Measurements from ENCODE around the gene RYK.

DNA sequence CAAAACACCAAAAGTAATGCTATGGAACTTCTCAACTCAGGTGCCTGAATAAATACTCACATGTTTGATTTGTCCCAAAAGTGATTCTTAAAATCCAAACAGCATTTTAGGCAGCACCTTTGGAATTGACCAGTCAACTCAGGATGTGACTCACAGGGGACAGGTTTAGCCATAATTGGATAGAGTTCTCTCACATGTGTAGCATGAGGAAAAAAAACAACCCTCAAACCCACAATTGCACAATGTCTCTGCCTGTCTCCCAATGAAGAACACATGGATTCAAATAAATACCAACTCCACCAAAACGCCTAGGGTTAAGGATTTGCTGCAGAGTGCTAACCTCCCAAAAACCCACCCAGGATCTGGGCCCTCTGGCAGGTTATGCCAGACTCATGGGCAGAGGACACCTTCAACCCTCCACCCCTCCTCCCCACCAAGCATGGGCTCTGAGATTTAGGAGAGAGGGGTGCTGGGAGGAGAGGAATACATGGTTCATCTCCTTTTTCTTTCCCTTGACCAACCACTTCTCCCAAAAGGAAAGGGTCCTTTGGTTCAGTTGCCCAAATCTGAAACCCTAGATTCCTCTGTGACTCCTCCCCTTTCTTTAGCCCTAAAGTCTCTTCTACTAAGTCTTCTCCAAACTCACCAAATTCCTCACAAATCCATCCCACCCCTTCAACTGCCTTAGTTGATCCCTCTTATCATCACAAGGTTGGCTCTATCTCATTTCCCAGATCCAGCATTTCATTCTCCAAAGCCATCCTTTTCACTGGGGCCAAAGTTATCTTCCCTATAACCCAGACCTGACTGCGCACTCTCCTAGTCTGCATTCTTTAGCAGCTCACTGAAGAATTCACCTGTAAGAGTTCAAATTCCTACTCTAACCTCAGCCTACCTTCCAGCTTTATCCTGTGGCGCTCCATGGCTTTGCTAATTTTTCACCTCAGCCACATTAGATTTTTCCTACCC lies 7.7 kb downstream of the RYK start:
- TF ChIP-seq, protein P1, sequence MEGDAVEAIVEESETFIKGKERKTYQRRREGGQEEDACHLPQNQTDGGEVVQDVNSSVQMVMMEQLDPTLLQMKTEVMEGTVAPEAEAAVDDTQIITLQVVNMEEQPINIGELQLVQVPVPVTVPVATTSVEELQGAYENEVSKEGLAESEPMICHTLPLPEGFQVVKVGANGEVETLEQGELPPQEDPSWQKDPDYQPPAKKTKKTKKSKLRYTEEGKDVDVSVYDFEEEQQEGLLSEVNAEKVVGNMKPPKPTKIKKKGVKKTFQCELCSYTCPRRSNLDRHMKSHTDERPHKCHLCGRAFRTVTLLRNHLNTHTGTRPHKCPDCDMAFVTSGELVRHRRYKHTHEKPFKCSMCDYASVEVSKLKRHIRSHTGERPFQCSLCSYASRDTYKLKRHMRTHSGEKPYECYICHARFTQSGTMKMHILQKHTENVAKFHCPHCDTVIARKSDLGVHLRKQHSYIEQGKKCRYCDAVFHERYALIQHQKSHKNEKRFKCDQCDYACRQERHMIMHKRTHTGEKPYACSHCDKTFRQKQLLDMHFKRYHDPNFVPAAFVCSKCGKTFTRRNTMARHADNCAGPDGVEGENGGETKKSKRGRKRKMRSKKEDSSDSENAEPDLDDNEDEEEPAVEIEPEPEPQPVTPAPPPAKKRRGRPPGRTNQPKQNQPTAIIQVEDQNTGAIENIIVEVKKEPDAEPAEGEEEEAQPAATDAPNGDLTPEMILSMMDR (IDR thresholded peaks at IDR 0.05), result no peak
- TF ChIP-seq POLR2A (IDR thresholded peaks at IDR 0.05), result no peak
